ENCODE measurements around the gene CARHSP1. TPM values are rescaled to one million over a fixed set of nuclear protein-coding genes. Genes with fewer than 3 reads are reported as not detected.

The CARHSP1 gene
- total and polyA plus RNA-seq, 2 of the 4 experiments (the other 2 are of a cell fraction): 121 to 138 TPM

DNA sequence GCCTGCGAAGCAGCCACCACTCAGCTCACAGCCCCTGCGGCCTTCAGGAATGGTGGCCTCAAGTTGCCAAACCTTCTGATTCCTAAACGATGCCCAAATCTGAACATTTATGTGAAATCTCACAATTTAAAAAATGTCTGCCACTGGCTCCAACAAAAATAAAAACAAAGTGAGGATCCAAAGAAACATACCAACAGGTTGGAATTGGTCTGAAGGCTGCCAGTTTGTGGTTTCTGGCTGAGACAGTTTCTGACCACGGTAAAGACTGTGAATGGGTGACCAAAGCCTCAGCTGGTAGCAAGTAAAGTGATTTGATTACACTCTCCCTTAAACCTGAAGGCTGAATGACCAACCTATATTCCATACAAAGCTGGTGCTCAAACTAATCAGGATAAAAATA is 38.3 kb upstream of the CARHSP1 start:
- intact Hi-C loops (cut with micrococcal nuclease) (loop anchor here (10.0 kb wide), 1 partner anchor 188 kb away; the partner anchor contains the start of gene HAPSTR1), in situ Hi-C loops (cut with MboI; ENCODE audit: low sequenced_read_pairs) (loop anchor here (5.0 kb wide), 1 partner anchor 100 kb away; no protein-coding TSS in a partner anchor), dilution Hi-C loops (cut with HindIII; ENCODE audit: low sequenced_read_pairs, unreplicated experiment) (no loop called here)
- Histone ChIP-seq H3K4me2 (ENCODE audit: low read depth, low read length) (no peak overlapping the region), H3K9me1 (ENCODE audit: insufficient read depth, low read length) (peaks cover 3% of the 10 kb centered on the region; the same call in 1 of the 2 replicates), H3K23ac (ENCODE audit: low read depth, low read length) (no peak overlapping the region), H3K27ac (ENCODE audit: insufficient read depth, low read length) (no peak overlapping the region), H3K9ac (ENCODE audit: low read depth, low read length) (no peak overlapping the region), H4K5ac (ENCODE audit: low read depth, low read length) (no peak overlapping the region), H2AFZ (replicated peaks; ENCODE audit: low read length, poor library complexity) (no peak overlapping the region), H3K36me3 (ENCODE audit: control insufficient read depth, insufficient read depth, low read length) (peaks cover 60% of the 10 kb centered on the region), H4K8ac (ENCODE audit: low read depth in 2 of 2, low read length in 2 of 2) (no peak overlapping the region), H2AK5ac (ENCODE audit: low read depth, low read length) (no peak overlapping the region), H3K14ac (replicated peaks; ENCODE audit: low read depth, low read length) (no peak overlapping the region), H3K9me3 (ENCODE audit: control insufficient read depth, insufficient read depth, low read length) (no peaks in the 10 kb centered on the region), H2BK20ac (ENCODE audit: low read depth, low read length) (no peak overlapping the region), H3K4ac (ENCODE audit: low read depth, low read length) (no peak overlapping the region), H4K91ac (ENCODE audit: insufficient read depth, low read depth, low read length) (no peak overlapping the region), H3K27me3 (ENCODE audit: control insufficient read depth, insufficient read depth, low read length) (no peaks in the 10 kb centered on the region), H3K4me3 (ENCODE audit: insufficient read depth, low read depth, low read length) (no peak overlapping the region), H4K20me1 (ENCODE audit: insufficient read depth, low read length) (peaks cover 10% of the 10 kb centered on the region; the same call in 1 of the 2 replicates), H3K79me1 (ENCODE audit: low read depth in 1 of 2, low read length in 2 of 2) (peaks cover 30 to 45% of the 10 kb centered on the region in 2 experiments), H2BK5ac (ENCODE audit: low read depth, low read length, poor library complexity, severe bottlenecking) (no peak overlapping the region), H2BK120ac (ENCODE audit: low read depth, low read length) (no peak overlapping the region), H3K18ac (ENCODE audit: low read depth, low read length) (no peak overlapping the region), H3K4me1 (ENCODE audit: control insufficient read depth, insufficient read depth, low read length) (no peaks in the 10 kb centered on the region), H2AK9ac (replicated peaks; ENCODE audit: low read depth, low read length, poor library complexity) (no peak overlapping the region), H2BK15ac (ENCODE audit: low read depth, low read length) (no peak overlapping the region), H3K56ac (ENCODE audit: extremely low read depth, insufficient read depth, low read length) (no peak overlapping the region)
- no TSS peak for BruUV-seq (replicated peaks)
- DNase-seq: no peak
- no peak for ATAC-seq (ENCODE audit: low read depth)
- TF ChIP-seq SMC3 (IDR thresholded peaks at IDR 0.05; ENCODE audit: low read depth, low read length): no peak
- TF ChIP-seq POLR2A (IDR thresholded peaks at IDR 0.05; ENCODE audit: low read depth, low read length): no peak
- POLR2A ChIA-PET (ENCODE audit: unreplicated experiment): no interaction called here
- WGBS, 2 experiments (ENCODE audit: extremely low coverage in 2 of 2, insufficient read length in 1 of 2): no CpG with 5 or more reads among the region's 4 CpGs
- CTCF ChIA-PET: interaction anchor here (2.3 kb wide), 1 partner anchor 102 kb away, joined by 7 read pairs; no protein-coding TSS in a partner anchor
